A549 (cell line): ENCODE measurements around the gene OPA1.

Experiments used
- EP300 ChIP-seq, 2 experiments: fragments of >200 bp; sonication (Bioruptor Twin); formaldehyde crosslinking; IDR thresholded peaks; 2 replicates in 1 of 2; 3 replicates in 1 of 2; pipeline ENCODE4 v1.6.1; 2016 to 2017
- MYC ChIP-seq: IDR thresholded peaks from 2 replicates; pipeline ENCODE4 v1.6.1; 2012; ENCODE audit warnings: mild to moderate bottlenecking, inconsistent platforms, low read length, improper control_type of control experiment, borderline replicate concordance
- POLR2A ChIP-seq: IDR thresholded peaks from 2 replicates; pipeline ENCODE4 v1.6.1; 2012; ENCODE audit warnings: mild to moderate bottlenecking, low read length
- RFX5 ChIP-seq: fragments of 450-650 bp; IDR thresholded peaks from 2 replicates; pipeline ENCODE4 v1.7.1; 2014; ENCODE audit warnings: antibody characterized with exemption, mild to moderate bottlenecking, moderate library complexity
- ZFP36 ChIP-seq: fragments of 450-650 bp; IDR thresholded peaks from 2 replicates; pipeline ENCODE4 v1.6.1; 2014; ENCODE audit warnings: borderline replicate concordance; ENCODE audit not compliant: partially characterized antibody
- TF ChIP-seq, protein P1 (sequence below): fragments of >200 bp; sonication (Bioruptor Twin); formaldehyde crosslinking; IDR thresholded peaks from 3 replicates; pipeline ENCODE4 v1.5.1; 2016

DNA sequence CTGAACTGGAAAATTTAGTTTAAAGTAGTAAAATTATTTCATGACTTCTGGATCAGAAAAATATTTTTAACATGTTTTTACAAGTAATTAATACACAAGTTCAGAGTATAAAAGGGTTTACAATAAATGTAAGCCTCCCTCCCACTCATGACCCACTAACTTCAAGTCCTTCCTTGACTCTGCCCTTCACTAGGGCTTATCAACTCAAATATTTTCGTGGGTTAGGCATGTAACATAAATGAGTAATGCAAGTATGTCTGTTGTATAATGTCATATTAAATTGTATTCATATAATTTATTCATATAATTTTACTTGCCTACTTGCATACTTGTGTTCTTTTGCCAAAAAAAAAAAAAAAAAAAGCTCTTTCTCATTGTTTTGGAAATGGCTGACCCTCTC lies 3.4 kb upstream of the OPA1 start:
- TF ChIP-seq EP300 (IDR thresholded peaks at IDR 0.05) = no peak
- no peak for TF ChIP-seq POLR2A
- TF ChIP-seq, protein P1, sequence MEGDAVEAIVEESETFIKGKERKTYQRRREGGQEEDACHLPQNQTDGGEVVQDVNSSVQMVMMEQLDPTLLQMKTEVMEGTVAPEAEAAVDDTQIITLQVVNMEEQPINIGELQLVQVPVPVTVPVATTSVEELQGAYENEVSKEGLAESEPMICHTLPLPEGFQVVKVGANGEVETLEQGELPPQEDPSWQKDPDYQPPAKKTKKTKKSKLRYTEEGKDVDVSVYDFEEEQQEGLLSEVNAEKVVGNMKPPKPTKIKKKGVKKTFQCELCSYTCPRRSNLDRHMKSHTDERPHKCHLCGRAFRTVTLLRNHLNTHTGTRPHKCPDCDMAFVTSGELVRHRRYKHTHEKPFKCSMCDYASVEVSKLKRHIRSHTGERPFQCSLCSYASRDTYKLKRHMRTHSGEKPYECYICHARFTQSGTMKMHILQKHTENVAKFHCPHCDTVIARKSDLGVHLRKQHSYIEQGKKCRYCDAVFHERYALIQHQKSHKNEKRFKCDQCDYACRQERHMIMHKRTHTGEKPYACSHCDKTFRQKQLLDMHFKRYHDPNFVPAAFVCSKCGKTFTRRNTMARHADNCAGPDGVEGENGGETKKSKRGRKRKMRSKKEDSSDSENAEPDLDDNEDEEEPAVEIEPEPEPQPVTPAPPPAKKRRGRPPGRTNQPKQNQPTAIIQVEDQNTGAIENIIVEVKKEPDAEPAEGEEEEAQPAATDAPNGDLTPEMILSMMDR = no peak
- no peak for TF ChIP-seq RFX5
- TF ChIP-seq ZFP36 = no peak
- TF ChIP-seq MYC = no peak
